K562 (cell line): ENCODE data around the gene STON2. TPM values are rescaled to one million over a fixed set of nuclear protein-coding genes. Genes with fewer than 3 reads are reported as not detected.

ENCODE experiments used
- CBX1 ChIP-seq: sonication (generic); IDR thresholded peaks from 2 replicates; pipeline ENCODE4 v1.6.1; 2016; ENCODE audit warnings: antibody characterized with exemption, low read depth, mild to moderate bottlenecking
- CREB1 ChIP-seq, 2 experiments: sonication (generic) in 1 of 2; formaldehyde crosslinking in 1 of 2; IDR thresholded peaks; 2 replicates each; pipeline versions ENCODE4 v1.6.1 to v1.8.0; 2012 to 2022; ENCODE audit warnings: inconsistent platforms in 1 of 2, mild to moderate bottlenecking in 1 of 2, missing genetic modification reagents in 1 of 2, moderate library complexity in 1 of 2
- DPF2 ChIP-seq: fragments of 450-650 bp; IDR thresholded peaks from 2 replicates; pipeline ENCODE4 v1.6.1; 2016
- E2F3 ChIP-seq: fragments of 250-450 bp; sonication (Bioruptor Pico); IDR thresholded peaks from 2 replicates; pipeline ENCODE4 v1.4.0; 2020; ENCODE audit warnings: mild to moderate bottlenecking
- FOSL1 ChIP-seq: fragments of 200-800 bp; sonication (Bioruptor generic); conservative IDR thresholded peaks from 2 replicates; pipeline ENCODE4 v1.6.1; 2016; ENCODE audit warnings: missing genetic modification characterization, missing compliant biosample characterization
- LCOR ChIP-seq: sonication (generic); formaldehyde crosslinking; IDR thresholded peaks from 2 replicates; pipeline ENCODE4 v1.8.0; 2022; ENCODE audit warnings: mild to moderate bottlenecking, missing genetic modification reagents
- NFYB ChIP-seq: IDR thresholded peaks from 2 replicates; pipeline ENCODE4 v1.6.1; 2011; ENCODE audit warnings: mild to moderate bottlenecking, moderate library complexity; ENCODE audit not compliant: insufficient read length; ENCODE audit errors: extremely low read depth
- NKRF ChIP-seq: fragments of 450-650 bp; IDR thresholded peaks from 2 replicates; pipeline ENCODE4 v1.6.1; 2016; ENCODE audit warnings: borderline replicate concordance
- NR1H2 ChIP-seq: sonication (generic); formaldehyde crosslinking; IDR thresholded peaks from 2 replicates; pipeline ENCODE4 v1.4.0; 2020; ENCODE audit warnings: mild to moderate bottlenecking, missing genetic modification reagents
- PHF20 ChIP-seq: fragments of 450-650 bp; IDR thresholded peaks from 2 replicates; pipeline ENCODE4 v1.6.1; 2018; ENCODE audit not compliant: partially characterized antibody
- RAD21 ChIP-seq, 2 experiments: fragments of 250-450 bp in 1 of 2; fragments of 450-650 bp in 1 of 2; sonication (Bioruptor Pico) in 1 of 2; formaldehyde crosslinking in 1 of 2; IDR thresholded peaks in 1 of 2; conservative IDR thresholded peaks in 1 of 2; 2 replicates each; pipeline versions ENCODE4 v1.4.0 to v1.8.0; 2020 to 2022; ENCODE audit warnings: mild to moderate bottlenecking in 2 of 2, moderate library complexity in 1 of 2
- SRSF1 ChIP-seq: fragments of 200-400 bp; formaldehyde crosslinking; IDR thresholded peaks from 2 replicates; pipeline ENCODE4 v1.6.1; 2017; ENCODE audit warnings: mild to moderate bottlenecking, low read depth, low read length, moderate library complexity
- SRSF9 ChIP-seq: fragments of 200-400 bp; formaldehyde crosslinking; IDR thresholded peaks from 2 replicates; pipeline ENCODE4 v1.6.1; 2017; ENCODE audit warnings: low read depth, low read length, borderline replicate concordance
- TAF7 ChIP-seq: fragments of 450-650 bp; IDR thresholded peaks from 2 replicates; pipeline ENCODE4 v1.6.1; 2016; ENCODE audit warnings: missing genetic modification characterization, missing compliant biosample characterization
- ZNF3 ChIP-seq: fragments of 250-450 bp; sonication (Bioruptor Pico); IDR thresholded peaks from 2 replicates; pipeline ENCODE4 v1.5.0; 2021; ENCODE audit warnings: mild to moderate bottlenecking, moderate library complexity
- ZNF785 ChIP-seq: fragments of 250-450 bp; sonication (Bioruptor Pico); IDR thresholded peaks from 2 replicates; pipeline ENCODE4 v1.4.0; 2020; ENCODE audit warnings: mild to moderate bottlenecking
- polyA plus RNA-seq, 8 experiments: library from polyadenylated mRNA; depleted of rRNA in 4 of 8; stranded (reverse) in 5 of 8; unstranded in 3 of 8; fragments of >200 nt; fragmentation: Nextera tagmentation in 2 of 8; fragmentation: Illumina TruSeq in 1 of 8; extraction: Ambion mirVana in 2 of 8; extraction: Trizol in 1 of 8; gene quantifications; 2 replicates each; pipeline versions ENCODE4 v1.2.1 to v1.2.3, GENCODE V29; 2011 to 2014; ENCODE audit warnings: inconsistent platforms in 1 of 8, missing spikeins in 1 of 8
- total RNA-seq, 7 experiments: library from RNA; depleted of rRNA in 6 of 7; stranded (reverse); fragments of >200 nt in 6 of 7; fragmentation: Illumina TruSeq in 2 of 7; extraction: Trizol in 2 of 7; gene quantifications; 2 replicates each; pipeline versions ENCODE4 v1.2.1 to v1.2.3, GENCODE V29; 2011 to 2021; ENCODE audit warnings: low replicate concordance in 1 of 7
- TF ChIP-seq, protein P1 (sequence below): IDR thresholded peaks from 2 replicates; pipeline ENCODE4 v1.6.1; 2011; ENCODE audit warnings: borderline replicate concordance, low read depth, mild to moderate bottlenecking, moderate library complexity, low read length; ENCODE audit not compliant: insufficient read depth, poor library complexity, severe bottlenecking
- TF ChIP-seq, protein P2 (sequence below): fragments of 250-450 bp; sonication (Bioruptor Pico); IDR thresholded peaks from 2 replicates; pipeline ENCODE4 v1.8.0; 2021; ENCODE audit warnings: moderate library complexity, mild to moderate bottlenecking, inconsistent platforms
- TF ChIP-seq, protein P3 (sequence below): fragments of 250-450 bp; sonication (Bioruptor Pico); IDR thresholded peaks from 2 replicates; pipeline ENCODE4 v1.5.0; 2021; ENCODE audit warnings: mild to moderate bottlenecking, borderline replicate concordance

STON2 gene
- total and polyA plus RNA-seq, 9 of the 15 experiments (the other 6 are each of a cell fraction or from before 2014, with no cell fraction given), result 7.8 to 99.3 (median 53.5) TPM

- TF ChIP-seq, protein P1, sequence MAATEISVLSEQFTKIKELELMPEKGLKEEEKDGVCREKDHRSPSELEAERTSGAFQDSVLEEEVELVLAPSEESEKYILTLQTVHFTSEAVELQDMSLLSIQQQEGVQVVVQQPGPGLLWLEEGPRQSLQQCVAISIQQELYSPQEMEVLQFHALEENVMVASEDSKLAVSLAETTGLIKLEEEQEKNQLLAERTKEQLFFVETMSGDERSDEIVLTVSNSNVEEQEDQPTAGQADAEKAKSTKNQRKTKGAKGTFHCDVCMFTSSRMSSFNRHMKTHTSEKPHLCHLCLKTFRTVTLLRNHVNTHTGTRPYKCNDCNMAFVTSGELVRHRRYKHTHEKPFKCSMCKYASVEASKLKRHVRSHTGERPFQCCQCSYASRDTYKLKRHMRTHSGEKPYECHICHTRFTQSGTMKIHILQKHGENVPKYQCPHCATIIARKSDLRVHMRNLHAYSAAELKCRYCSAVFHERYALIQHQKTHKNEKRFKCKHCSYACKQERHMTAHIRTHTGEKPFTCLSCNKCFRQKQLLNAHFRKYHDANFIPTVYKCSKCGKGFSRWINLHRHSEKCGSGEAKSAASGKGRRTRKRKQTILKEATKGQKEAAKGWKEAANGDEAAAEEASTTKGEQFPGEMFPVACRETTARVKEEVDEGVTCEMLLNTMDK, result no peak
- no peak for TF ChIP-seq SRSF9
- TF ChIP-seq DPF2, result no peak; the same call in 1 of the 2 replicates
- TF ChIP-seq FOSL1 (tag), result peak; percentile 64
- TF ChIP-seq NR1H2, result no peak
- TF ChIP-seq LCOR (CRISPR knock-in tag), result peak; percentile 69
- TF ChIP-seq E2F3 (CRISPR knock-in tag), result no peak
- TF ChIP-seq SRSF1, result no peak
- TF ChIP-seq RAD21 (CRISPR knock-in tag; conservative IDR thresholded peaks at IDR 0.05 in 1 of 2, IDR thresholded peaks at IDR 0.05 in 1 of 2), result no peak
- TF ChIP-seq NFYB, result peak; percentile 9
- peak; percentile 68 for TF ChIP-seq PHF20
- TF ChIP-seq CBX1, result peak; percentile 96
- no peak for TF ChIP-seq ZNF3 (CRISPR knock-in tag)
- 0 out of 2 replicates have a peak, but pooled peaks have one; percentile 39 for TF ChIP-seq CREB1 (IDR thresholded peaks at IDR 0.05)
- peak; percentile 60; the same call in 1 of the 2 replicates for TF ChIP-seq CREB1 (CRISPR knock-in tag; IDR thresholded peaks at IDR 0.05)
- no peak for TF ChIP-seq ZNF785 (CRISPR knock-in tag)
- TF ChIP-seq NKRF, result peak; percentile 85
- no peak; the same call in 1 of the 2 replicates for TF ChIP-seq TAF7 (tag)
- TF ChIP-seq, protein P2, sequence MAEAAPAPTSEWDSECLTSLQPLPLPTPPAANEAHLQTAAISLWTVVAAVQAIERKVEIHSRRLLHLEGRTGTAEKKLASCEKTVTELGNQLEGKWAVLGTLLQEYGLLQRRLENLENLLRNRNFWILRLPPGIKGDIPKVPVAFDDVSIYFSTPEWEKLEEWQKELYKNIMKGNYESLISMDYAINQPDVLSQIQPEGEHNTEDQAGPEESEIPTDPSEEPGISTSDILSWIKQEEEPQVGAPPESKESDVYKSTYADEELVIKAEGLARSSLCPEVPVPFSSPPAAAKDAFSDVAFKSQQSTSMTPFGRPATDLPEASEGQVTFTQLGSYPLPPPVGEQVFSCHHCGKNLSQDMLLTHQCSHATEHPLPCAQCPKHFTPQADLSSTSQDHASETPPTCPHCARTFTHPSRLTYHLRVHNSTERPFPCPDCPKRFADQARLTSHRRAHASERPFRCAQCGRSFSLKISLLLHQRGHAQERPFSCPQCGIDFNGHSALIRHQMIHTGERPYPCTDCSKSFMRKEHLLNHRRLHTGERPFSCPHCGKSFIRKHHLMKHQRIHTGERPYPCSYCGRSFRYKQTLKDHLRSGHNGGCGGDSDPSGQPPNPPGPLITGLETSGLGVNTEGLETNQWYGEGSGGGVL (CRISPR knock-in tag), result no peak
- TF ChIP-seq, protein P3, sequence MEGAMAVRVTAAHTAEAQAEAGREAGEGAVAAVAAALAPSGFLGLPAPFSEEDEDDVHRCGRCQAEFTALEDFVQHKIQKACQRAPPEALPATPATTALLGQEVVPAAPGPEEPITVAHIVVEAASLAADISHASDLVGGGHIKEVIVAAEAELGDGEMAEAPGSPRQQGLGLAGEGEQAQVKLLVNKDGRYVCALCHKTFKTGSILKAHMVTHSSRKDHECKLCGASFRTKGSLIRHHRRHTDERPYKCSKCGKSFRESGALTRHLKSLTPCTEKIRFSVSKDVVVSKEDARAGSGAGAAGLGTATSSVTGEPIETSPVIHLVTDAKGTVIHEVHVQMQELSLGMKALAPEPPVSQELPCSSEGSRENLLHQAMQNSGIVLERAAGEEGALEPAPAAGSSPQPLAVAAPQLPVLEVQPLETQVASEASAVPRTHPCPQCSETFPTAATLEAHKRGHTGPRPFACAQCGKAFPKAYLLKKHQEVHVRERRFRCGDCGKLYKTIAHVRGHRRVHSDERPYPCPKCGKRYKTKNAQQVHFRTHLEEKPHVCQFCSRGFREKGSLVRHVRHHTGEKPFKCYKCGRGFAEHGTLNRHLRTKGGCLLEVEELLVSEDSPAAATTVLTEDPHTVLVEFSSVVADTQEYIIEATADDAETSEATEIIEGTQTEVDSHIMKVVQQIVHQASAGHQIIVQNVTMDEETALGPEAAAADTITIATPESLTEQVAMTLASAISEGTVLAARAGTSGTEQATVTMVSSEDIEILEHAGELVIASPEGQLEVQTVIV (CRISPR knock-in tag), result no peak
Observed at GRCh38 chr14:81220830-81221578, 179.1 kb downstream of the STON2 start, which contains the start of gene GTF2A1 (continued).
